Adrenal gland (tissue), 12 donors: ENCODE results near the gene DELE1. TPM values are rescaled to one million over a fixed set of nuclear protein-coding genes. Genes with fewer than 3 reads are reported as not detected.
A peak's percentile ranks its signal among the peaks of the same experiment; 100 is the strongest.

Experiments used
- DNase-seq, 7 donors: peaks; one replicate each; pipeline ENCODE4 v3.0.0-alpha.2; 2019 to 2020
- H3K27ac ChIP-seq, 5 donors: fragments of 200-600 bp; sonication (generic) in 4 of 5; 1 replicate in 3 of 5; 2 replicates in 2 of 5; pipeline versions ENCODE4 v1.5.1 to v1.8.0; 2016 to 2020; ENCODE audit warnings: mild to moderate bottlenecking in 1 of 5
- H3K27me3 ChIP-seq: fragments of 200-600 bp; 2 replicates; pipeline ENCODE4 v1.8.0; 2021
- H3K36me3 ChIP-seq, 2 donors: fragments of 200-600 bp; replicated peaks in 1 of 2; 1 replicate in 1 of 2; 2 replicates in 1 of 2; pipeline versions ENCODE4 v1.5.1 to v1.8.0; 2018 to 2022
- H3K4me1 ChIP-seq, 2 donors: fragments of 200-600 bp; replicated peaks in 1 of 2; 1 replicate in 1 of 2; 2 replicates in 1 of 2; pipeline versions ENCODE4 v1.5.1 to v1.8.0; 2018 to 2021
- H3K4me3 ChIP-seq, 4 donors: fragments of 200-600 bp; sonication (generic) in 3 of 4; one replicate each; pipeline ENCODE4 v1.5.1; 2016 to 2018
- H3K9me3 ChIP-seq, 3 donors: fragments of 200-600 bp; sonication (generic) in 1 of 3; replicated peaks in 1 of 3; 1 replicate in 2 of 3; 2 replicates in 1 of 3; pipeline versions ENCODE4 v1.5.1 to v1.8.0; 2016 to 2021
- POLR2A ChIP-seq, 2 donors: fragments of 450-650 bp; IDR thresholded peaks; one replicate each; pipeline ENCODE4 v1.6.1; 2017; ENCODE audit warnings: antibody characterized with exemption in 2 of 2, mild to moderate bottlenecking in 2 of 2, moderate library complexity in 1 of 2
- WGBS, 4 donors: extraction: QIAGEN DNeasy Blood & Tissue Kit in 2 of 4; methylation state at CpG; one replicate each; pipeline versions ENCODE4 v1.1.5 to v1.1.7; 2013 to 2017; 5-methylcytosine and 5-hydroxymethylcytosine counted together
- intact Hi-C, 2 donors: fragments of 100-400 bp; cut with DNase I; formaldehyde crosslinking; loops; one replicate each; pipeline versions ENCODE4 v1.14.1 to v1.15.0; 2022 to 2023
- polyA plus RNA-seq, 3 donors: library from polyadenylated mRNA; stranded (reverse); fragments of 200-250 nt in 2 of 3; fragments of 350-450 nt in 1 of 3; fragmentation: Illumina TruSeq in 1 of 3; extraction: RNeasy Lipid Tissue Mini Kit (QIAGEN cat#74804) in 1 of 3; gene quantifications; one replicate each; pipeline ENCODE4 v1.2.3, GENCODE V29; 2013 to 2014
- total RNA-seq, 9 donors: library from RNA; depleted of rRNA in 4 of 9; stranded (reverse); fragments of >200 nt in 4 of 9; fragments of 120-200 nt in 1 of 9; fragmentation: NEBNext Ultra II Directional in 1 of 9; extraction: Animal tissue kit (Norgen Biotek cat#: 25700) in 1 of 9; gene quantifications; one replicate each; pipeline versions ENCODE4 v1.1.0 to v1.2.4, GENCODE V29; 2013 to 2023
- TF ChIP-seq, protein P1 (sequence below), 6 experiments: fragments of 450-650 bp in 4 of 6; fragments of 200-600 bp in 2 of 6; sonication (generic) in 1 of 6; IDR thresholded peaks; 1 replicate in 5 of 6; 2 replicates in 1 of 6; pipeline versions ENCODE4 v1.5.1 to v1.8.0; 2016 to 2021; ENCODE audit warnings: antibody characterized with exemption in 6 of 6, mild to moderate bottlenecking in 2 of 6, moderate library complexity in 1 of 6
- donor health status: healthy with polysubstance abuse.
- donor health status: Bipolar disorder and iron deficiency.
- donor health status: DM: yes; HTN: yes; CAD: no.
- donor health status: DM: no; HTN: no; CAD: no.
- donor health status: DM: no; HTN: no; CAD: no.
- donor health status: DM: yes; HTN: yes; CAD: no.

Gene DELE1
- total and polyA plus RNA-seq, 12 donors, result 65.2 to 162 (median 111) TPM

DNA sequence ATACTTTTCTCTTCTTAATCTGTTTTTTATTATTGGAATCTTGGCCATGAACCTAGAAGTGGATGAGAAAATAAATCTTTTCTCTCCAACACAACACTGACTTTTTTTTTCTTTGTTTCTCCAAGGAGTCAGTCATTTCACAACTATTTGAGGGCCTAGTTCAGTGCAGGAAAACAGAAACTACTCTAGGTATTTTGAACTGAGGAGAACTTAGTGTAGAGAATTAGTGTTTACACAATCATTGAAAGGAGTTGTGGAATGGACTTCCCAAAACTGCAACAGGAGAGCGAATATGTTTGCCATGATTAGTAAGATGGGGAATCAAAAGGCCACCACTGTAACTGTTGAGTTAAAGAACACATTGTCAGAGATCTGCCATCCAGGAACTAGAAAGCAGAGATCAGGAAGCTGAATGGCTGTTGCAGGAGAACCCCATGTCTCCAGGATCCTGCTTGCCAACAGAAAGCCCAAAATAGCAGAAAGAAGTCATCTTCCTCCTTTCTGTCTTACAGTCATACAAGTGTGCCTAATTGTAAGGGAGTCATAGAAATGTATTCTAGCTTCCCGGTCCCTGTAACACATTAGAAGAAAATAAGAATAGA, 25.1 kb upstream of the DELE1 start:
- intact Hi-C loops, result no loop called here
- H3K4me1 ChIP-seq, result peaks cover 0 to 2% of the 10 kb centered on the region in 2 donors
- peak overlapping the region in 1 of 5 donors; percentile 29 for H3K27ac ChIP-seq
- no peak overlapping the region for H3K4me3 ChIP-seq
- no peaks in the 10 kb centered on the region for H3K27me3 ChIP-seq
- H3K9me3 ChIP-seq, result no peaks in the 10 kb centered on the region
- WGBS, 4 donors, result 61 to 74% (median 71%) methylated on average over 2 of the region's 2 CpGs
- TF ChIP-seq, protein P1, sequence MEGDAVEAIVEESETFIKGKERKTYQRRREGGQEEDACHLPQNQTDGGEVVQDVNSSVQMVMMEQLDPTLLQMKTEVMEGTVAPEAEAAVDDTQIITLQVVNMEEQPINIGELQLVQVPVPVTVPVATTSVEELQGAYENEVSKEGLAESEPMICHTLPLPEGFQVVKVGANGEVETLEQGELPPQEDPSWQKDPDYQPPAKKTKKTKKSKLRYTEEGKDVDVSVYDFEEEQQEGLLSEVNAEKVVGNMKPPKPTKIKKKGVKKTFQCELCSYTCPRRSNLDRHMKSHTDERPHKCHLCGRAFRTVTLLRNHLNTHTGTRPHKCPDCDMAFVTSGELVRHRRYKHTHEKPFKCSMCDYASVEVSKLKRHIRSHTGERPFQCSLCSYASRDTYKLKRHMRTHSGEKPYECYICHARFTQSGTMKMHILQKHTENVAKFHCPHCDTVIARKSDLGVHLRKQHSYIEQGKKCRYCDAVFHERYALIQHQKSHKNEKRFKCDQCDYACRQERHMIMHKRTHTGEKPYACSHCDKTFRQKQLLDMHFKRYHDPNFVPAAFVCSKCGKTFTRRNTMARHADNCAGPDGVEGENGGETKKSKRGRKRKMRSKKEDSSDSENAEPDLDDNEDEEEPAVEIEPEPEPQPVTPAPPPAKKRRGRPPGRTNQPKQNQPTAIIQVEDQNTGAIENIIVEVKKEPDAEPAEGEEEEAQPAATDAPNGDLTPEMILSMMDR (IDR thresholded peaks at IDR 0.05), result no peak
- no peak for TF ChIP-seq POLR2A (IDR thresholded peaks at IDR 0.05)
- no peak for DNase-seq
- H3K36me3 ChIP-seq, result no peaks in the 10 kb centered on the region

DNA sequence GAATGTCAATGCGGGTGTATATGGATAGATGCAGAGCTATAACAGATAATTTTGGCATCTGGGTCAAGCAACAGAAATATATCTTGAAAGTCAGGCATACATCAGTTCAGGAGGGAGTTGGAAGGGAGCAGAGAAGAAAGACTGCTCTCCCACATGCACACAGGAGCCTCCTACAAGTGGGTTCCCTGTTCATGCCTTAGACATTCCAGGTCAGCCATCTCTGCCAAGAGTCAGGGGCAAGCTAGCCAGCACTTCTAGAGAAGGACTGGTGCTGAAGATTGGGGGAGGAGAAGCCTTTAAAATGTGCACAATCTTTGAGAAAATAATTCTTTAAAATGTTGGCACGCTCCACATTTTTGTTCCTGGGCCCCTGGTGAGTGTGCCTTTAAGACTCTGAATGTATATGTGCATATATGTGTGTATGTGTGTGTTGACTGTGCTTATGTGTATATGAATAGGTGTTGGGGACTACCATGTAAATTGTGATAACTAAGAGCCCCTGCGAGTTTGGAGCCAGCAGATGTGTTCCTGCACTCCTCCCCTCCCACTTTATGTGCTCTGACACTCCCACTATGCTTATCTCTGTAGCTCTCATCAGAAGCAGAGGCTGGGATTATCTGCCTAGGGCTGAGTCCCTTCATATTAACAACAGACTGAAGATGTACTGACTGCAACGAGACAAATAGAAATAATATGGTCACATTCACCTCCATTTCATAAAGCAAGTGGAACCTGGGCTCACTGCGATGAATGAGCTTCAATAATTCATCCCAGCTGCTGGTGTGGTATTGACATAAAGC, 21.5 kb upstream of the DELE1 start:
- TF ChIP-seq, protein P1 (IDR thresholded peaks at IDR 0.05), result no peak
- no peak for TF ChIP-seq POLR2A (IDR thresholded peaks at IDR 0.05)
- H3K9me3 ChIP-seq, result no peaks in the 10 kb centered on the region
- H3K27me3 ChIP-seq, result no peaks in the 10 kb centered on the region
- 63 to 73% (median 67%) methylated on average over 5 of the region's 5 CpGs for WGBS, 4 donors
- no peaks in the 10 kb centered on the region for H3K36me3 ChIP-seq
- H3K27ac ChIP-seq, result no peak overlapping the region
- DNase-seq, result no peak
- peaks cover 0 to 2% of the 10 kb centered on the region in 2 donors for H3K4me1 ChIP-seq
- intact Hi-C loops, result no loop called here
- no peak overlapping the region for H3K4me3 ChIP-seq

DNA sequence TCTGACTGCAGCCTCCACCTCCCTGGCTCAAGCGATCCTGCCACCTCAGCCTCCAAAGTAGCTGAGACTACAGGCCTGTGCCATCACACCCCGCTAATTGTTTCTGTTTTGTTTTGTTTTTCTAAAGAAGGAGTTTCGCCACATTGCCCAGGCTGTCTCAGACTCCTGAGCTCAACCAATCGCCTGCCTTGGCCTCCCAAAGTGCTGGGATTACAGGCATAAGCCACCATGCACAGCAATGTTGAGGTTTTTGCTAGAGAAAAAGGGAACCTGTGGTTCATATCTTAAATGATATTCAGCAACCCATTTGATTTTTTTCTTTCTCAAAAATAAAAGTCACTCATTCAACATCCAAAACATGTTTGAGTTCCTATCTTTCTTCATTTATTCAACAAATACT, 20.4 kb upstream of the DELE1 start:
- Histone ChIP-seq H3K27me3 (no peaks in the 10 kb centered on the region), H3K4me3 (no peak overlapping the region), H3K27ac (no peak overlapping the region), H3K36me3 (no peaks in the 10 kb centered on the region), H3K4me1 (peaks cover 0 to 2% of the 10 kb centered on the region in 2 donors), H3K9me3 (no peaks in the 10 kb centered on the region)
- DNase-seq, result peak in 1 of 7 donors; percentile 26
- 69 to 81% (median 73%) methylated on average over 4 of the region's 4 CpGs for WGBS, 4 donors
- intact Hi-C loops, result no loop called here
- TF ChIP-seq, protein P1 (IDR thresholded peaks at IDR 0.05), result no peak

DNA sequence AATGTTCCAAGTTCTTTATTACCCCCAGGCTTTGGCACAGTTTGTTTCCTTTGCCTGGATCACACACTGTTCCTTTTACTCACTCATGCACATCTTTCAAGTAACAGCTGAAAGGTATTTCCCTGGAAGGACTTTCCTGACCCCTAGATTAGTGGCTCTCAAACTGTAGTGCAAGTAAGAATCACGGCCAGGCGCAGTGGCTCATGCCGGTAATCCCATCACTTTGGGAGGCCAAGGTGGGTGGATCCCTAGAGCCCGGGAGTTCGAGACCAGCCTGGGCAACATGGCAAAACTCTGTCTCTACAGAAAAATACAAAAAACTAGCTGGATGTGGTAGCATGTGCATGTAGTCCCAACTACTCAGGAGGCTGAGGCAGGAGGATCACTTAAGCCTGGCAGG, 19.1 kb upstream of the DELE1 start:
- Histone ChIP-seq H3K9me3 (no peaks in the 10 kb centered on the region), H3K27me3 (no peaks in the 10 kb centered on the region), H3K4me1 (peaks cover 0 to 2% of the 10 kb centered on the region in 2 donors), H3K4me3 (no peak overlapping the region), H3K36me3 (no peaks in the 10 kb centered on the region), H3K27ac (no peak overlapping the region)
- 80 to 83% (median 81%) methylated on average over 5 of the region's 5 CpGs for WGBS, 4 donors
- no peak for TF ChIP-seq POLR2A (IDR thresholded peaks at IDR 0.05)
- TF ChIP-seq, protein P1 (IDR thresholded peaks at IDR 0.05), result no peak
- intact Hi-C loops, result no loop called here
- no peak for DNase-seq
